ENCODE data around the gene NUDT8. TPM values are rescaled to one million over a fixed set of nuclear protein-coding genes. Genes with fewer than 3 reads are reported as not detected.

NUDT8 gene
- total and polyA plus RNA-seq, 9 of the 15 experiments (the other 6 are each of a cell fraction or from before 2014, with no cell fraction given) = 0.23 to 27.8 (median 5.0) TPM

GRCh38 chr11:67600324-67601029, 29.3 kb downstream of the NUDT8 start (continued):
- TF ChIP-seq ZNF146 (CRISPR knock-in tag; IDR thresholded peaks at IDR 0.05; ENCODE audit: unreplicated experiment) (no peak), TRIM28 (IDR thresholded peaks at IDR 0.05) (no peak), ZNF696 (CRISPR knock-in tag; conservative IDR thresholded peaks at IDR 0.05) (no peak), ATF1 (CRISPR knock-in tag; IDR thresholded peaks at IDR 0.05) (no peak), ATF1 (tag; IDR thresholded peaks at IDR 0.05) (no peak), PHTF2 (CRISPR knock-in tag; IDR thresholded peaks at IDR 0.05) (no peak), L3MBTL2 (IDR thresholded peaks at IDR 0.05) (peak; percentile 22; the same call in 1 of the 2 replicates), BHLHE40 (IDR thresholded peaks at IDR 0.05; ENCODE audit: low read length) (peak; percentile 34; the same call in 1 of the 2 replicates), ETV1 (tag; conservative IDR thresholded peaks at IDR 0.05; ENCODE audit: low read depth) (peak; percentile 71; the same call in 1 of the 2 replicates), RBM34 (IDR thresholded peaks at IDR 0.05; ENCODE audit: borderline replicate concordance, insufficient read depth, low read length) (no peak), BRCA1 (IDR thresholded peaks at IDR 0.05) (no peak), BRCA1 (CRISPR knock-in tag; IDR thresholded peaks at IDR 0.05) (no peak), ZBTB2 (IDR thresholded peaks at IDR 0.05) (no peak), PML (IDR thresholded peaks at IDR 0.05; ENCODE audit: low read length) (peak; percentile 55; the same call in 1 of the 2 replicates), HDGF (IDR thresholded peaks at IDR 0.05) (no peak), NR2C2 (CRISPR knock-in tag; IDR thresholded peaks at IDR 0.05) (no peak), NR2C2 (tag; IDR thresholded peaks at IDR 0.05) (no peak), HNRNPLL (IDR thresholded peaks at IDR 0.05; ENCODE audit: low read depth, low read length, poor library complexity, severe bottlenecking) (no peak), SMARCA4 (IDR thresholded peaks at IDR 0.05) (peak; percentile 63; the same call in 1 of the 2 replicates), HES1 (IDR thresholded peaks at IDR 0.05; ENCODE audit: low read depth) (peak; percentile 53; the same call in 1 of the 2 replicates), KAT8 (IDR thresholded peaks at IDR 0.05; ENCODE audit: low read depth) (no peak), ZNF395 (CRISPR knock-in tag; IDR thresholded peaks at IDR 0.05) (peak; percentile 90), ZNF174 (CRISPR knock-in tag; IDR thresholded peaks at IDR 0.05) (no peak), TOE1 (IDR thresholded peaks at IDR 0.05; ENCODE audit: borderline replicate concordance) (0 out of 2 replicates have a peak, but pooled peaks have one; percentile 16), TOE1 (CRISPR knock-in tag; IDR thresholded peaks at IDR 0.05; ENCODE audit: borderline replicate concordance, low read depth) (no peak), SPI1 (IDR thresholded peaks at IDR 0.05; ENCODE audit: borderline replicate concordance, low read depth, low read length) (peak; percentile 35; the same call in 1 of the 2 replicates), U2AF1 (optimal IDR thresholded peaks at IDR 0.05; ENCODE audit: low read depth, low read length) (no peak)

Data from K562 (cell line).